ENCODE measurements around the gene RFNG. TPM values are rescaled to one million over a fixed set of nuclear protein-coding genes. Genes with fewer than 3 reads are reported as not detected.

Gene RFNG
- total RNA-seq, 1 donor from 2014 or later: 61.4 TPM

- Histone ChIP-seq H3K9me3 (no peaks in the 10 kb centered on the region), H3K36me3 (no peaks in the 10 kb centered on the region), H3K27me3 (no peaks in the 10 kb centered on the region), H3K4me3 (no peak overlapping the region), H3K4me1 (peaks cover 24% of the 10 kb centered on the region), H3K27ac (no peak overlapping the region)
- TF ChIP-seq POLR2AphosphoS5 (IDR thresholded peaks at IDR 0.05; ENCODE audit: insufficient read depth in 1 of 2, low read depth in 1 of 2): no peak
- no peak for TF ChIP-seq CTCF (IDR thresholded peaks at IDR 0.05)
- no peak for TF ChIP-seq POLR2A (IDR thresholded peaks at IDR 0.05)
- DNase-seq (ENCODE audit: extremely low spot score in 2 of 2): no peak
- intact Hi-C loops (cut with DNase I): no loop called here
Measured at GRCh38 chr17:82028966-82029365, 22.6 kb downstream of the RFNG start.

- Histone ChIP-seq H3K27me3 (no peaks in the 10 kb centered on the region), H3K4me1 (peaks cover 30% of the 10 kb centered on the region), H3K9me3 (no peaks in the 10 kb centered on the region), H3K36me3 (no peaks in the 10 kb centered on the region), H3K4me3 (no peak overlapping the region), H3K27ac (no peak overlapping the region)
- no peak for DNase-seq (ENCODE audit: extremely low spot score in 2 of 2)
- intact Hi-C loops (cut with DNase I): no loop called here
- no peak for TF ChIP-seq POLR2AphosphoS5 (IDR thresholded peaks at IDR 0.05; ENCODE audit: insufficient read depth in 1 of 2, low read depth in 1 of 2)
- TF ChIP-seq CTCF (IDR thresholded peaks at IDR 0.05): no peak
- TF ChIP-seq POLR2A (IDR thresholded peaks at IDR 0.05): no peak
Measured at GRCh38 chr17:82028246-82028645, 23.4 kb downstream of the RFNG start.

GRCh38 chr17:82025401-82026107, 26.1 kb downstream of the RFNG start:
- intact Hi-C loops (cut with DNase I): no loop called here
- no peaks in the 10 kb centered on the region for H3K27me3 ChIP-seq

GRCh38 chr17:82024859-82025258, 26.8 kb downstream of the RFNG start:
- H3K27ac ChIP-seq: no peak overlapping the region
- intact Hi-C loops (cut with DNase I): loop anchor here (5.0 kb wide), 1 partner anchor 48 kb away; the partner anchor contains the start of gene ASPSCR1
- H3K4me3 ChIP-seq: no peak overlapping the region
- no peak for DNase-seq (ENCODE audit: extremely low spot score in 2 of 2)
- TF ChIP-seq POLR2AphosphoS5 (IDR thresholded peaks at IDR 0.05; ENCODE audit: insufficient read depth in 1 of 2, low read depth in 1 of 2): no peak
- TF ChIP-seq CTCF (IDR thresholded peaks at IDR 0.05): no peak
- no peak for TF ChIP-seq POLR2A (IDR thresholded peaks at IDR 0.05)
- H3K4me1 ChIP-seq: peaks cover 43% of the 10 kb centered on the region
- H3K27me3 ChIP-seq: no peaks in the 10 kb centered on the region
- no peaks in the 10 kb centered on the region for H3K9me3 ChIP-seq
- no peaks in the 10 kb centered on the region for H3K36me3 ChIP-seq

More at GRCh38 chr17:82025401-82026107, 26.1 kb downstream of the RFNG start:
- Histone ChIP-seq H3K36me3 (no peaks in the 10 kb centered on the region), H3K27ac (no peak overlapping the region), H3K9me3 (no peaks in the 10 kb centered on the region), H3K4me3 (no peak overlapping the region), H3K4me1 (peaks cover 41% of the 10 kb centered on the region)
- TF ChIP-seq POLR2AphosphoS5 (IDR thresholded peaks at IDR 0.05; ENCODE audit: insufficient read depth in 1 of 2, low read depth in 1 of 2) (no peak), CTCF (IDR thresholded peaks at IDR 0.05) (no peak), POLR2A (IDR thresholded peaks at IDR 0.05) (no peak)
- no peak for DNase-seq (ENCODE audit: extremely low spot score in 2 of 2)

Measured in vagina (tissue), 2 donors.